Keratinocyte (primary cell): ENCODE measurements around the gene IFT74.

Experiments used
- CTCF ChIP-seq, 3 experiments: IDR thresholded peaks in 1 of 3; conservative IDR thresholded peaks in 1 of 3; optimal IDR thresholded peaks in 1 of 3; 2 replicates in 2 of 3; 3 replicates in 1 of 3; pipeline versions ENCODE3 to v1.5.1; 2011; ENCODE audit warnings: low read length in 3 of 3, mild to moderate bottlenecking in 3 of 3, moderate library complexity in 2 of 3, control low read depth in 1 of 3, inconsistent platforms in 1 of 3; ENCODE audit not compliant: insufficient read depth in 2 of 3; ENCODE audit errors: extremely low read depth in 1 of 3
- EZH2 ChIP-seq: IDR thresholded peaks from one replicate; pipeline ENCODE4 v1.6.1; 2012; ENCODE audit warnings: inconsistent platforms, mild to moderate bottlenecking, low read length, moderate library complexity

- TF ChIP-seq CTCF (optimal IDR thresholded peaks at IDR 0.05 in 1 of 3, IDR thresholded peaks at IDR 0.05 in 1 of 3, conservative IDR thresholded peaks at IDR 0.05 in 1 of 3; ENCODE audit: extremely low read depth in 1 of 3, insufficient read depth in 2 of 3, low read length in 3 of 3) (no peak), EZH2 (no peak)
Observed at GRCh38 chr9:26947736-26948135, 8.5 kb upstream of the IFT74 start.
